H9 (cell line): Measurements from ENCODE around the gene FHL2. TPM values are rescaled to one million over a fixed set of nuclear protein-coding genes. Genes with fewer than 3 reads are reported as not detected.

Source experiments
- DNase-seq: peaks from one replicate; pipeline ENCODE4 v3.0.0-alpha.2; 2017
- H2AFZ ChIP-seq: one replicate; pipeline ENCODE4 v1.6.1; 2013; ENCODE audit warnings: mild to moderate bottlenecking, low read length, control low read depth, moderate library complexity
- H2AK5ac ChIP-seq: 2 replicates; pipeline ENCODE4 v1.6.1; 2013; ENCODE audit warnings: low read length, control low read depth, mixed read lengths; ENCODE audit not compliant: insufficient read length
- H2BK120ac ChIP-seq: one replicate; pipeline ENCODE4 v1.6.1; 2013; ENCODE audit warnings: low read depth, mild to moderate bottlenecking, low read length, control low read depth, inconsistent platforms; ENCODE audit not compliant: poor library complexity, severe bottlenecking
- H2BK12ac ChIP-seq: 2 replicates; pipeline ENCODE4 v1.6.1; 2013; ENCODE audit warnings: low read length, control low read depth, mixed read lengths, low read depth; ENCODE audit not compliant: insufficient read length
- H2BK15ac ChIP-seq: 2 replicates; pipeline ENCODE4 v1.6.1; 2013; ENCODE audit warnings: low read depth, low read length, control low read depth
- H2BK20ac ChIP-seq: one replicate; pipeline ENCODE4 v1.6.1; 2013; ENCODE audit warnings: low read depth, mild to moderate bottlenecking, low read length, control low read depth, inconsistent platforms; ENCODE audit not compliant: poor library complexity, severe bottlenecking
- H2BK5ac ChIP-seq: 2 replicates; pipeline ENCODE4 v1.6.1; 2013; ENCODE audit warnings: low read length, control low read depth, mixed read lengths; ENCODE audit not compliant: insufficient read length
- H3K14ac ChIP-seq: 2 replicates; pipeline ENCODE4 v1.6.1; 2013; ENCODE audit warnings: low read length, control low read depth; ENCODE audit not compliant: insufficient read depth
- H3K18ac ChIP-seq: 2 replicates; pipeline ENCODE4 v1.6.1; 2013; ENCODE audit warnings: low read depth, mild to moderate bottlenecking, mixed read lengths, low read length, control low read depth; ENCODE audit not compliant: insufficient read length
- H3K23ac ChIP-seq: 2 replicates; pipeline ENCODE4 v1.6.1; 2013; ENCODE audit warnings: low read length, control low read depth, mixed read lengths, low read depth; ENCODE audit not compliant: insufficient read length
- H3K23me2 ChIP-seq: 2 replicates; pipeline ENCODE4 v1.6.1; 2013; ENCODE audit warnings: low read depth, mild to moderate bottlenecking, mixed read lengths, low read length, control low read depth; ENCODE audit not compliant: insufficient read length, poor library complexity, severe bottlenecking
- H3K27ac ChIP-seq: 2 replicates; pipeline ENCODE4 v1.5.1; 2013; ENCODE audit warnings: low read length, control low read depth, mixed read lengths, low read depth; ENCODE audit not compliant: insufficient read length
- H3K27me3 ChIP-seq: 2 replicates; pipeline ENCODE4 v1.6.1; 2013; ENCODE audit warnings: low read length, control low read depth, inconsistent platforms; ENCODE audit not compliant: insufficient read depth
- H3K4ac ChIP-seq: 2 replicates; pipeline ENCODE4 v1.6.1; 2013; ENCODE audit warnings: low read depth, mild to moderate bottlenecking, control low read depth, inconsistent platforms, low read length, moderate library complexity
- H3K4me1 ChIP-seq: 2 replicates; pipeline ENCODE4 v1.6.1; 2013; ENCODE audit warnings: low read length, control low read depth, inconsistent platforms; ENCODE audit not compliant: insufficient read depth
- H3K4me2 ChIP-seq: 2 replicates; pipeline ENCODE4 v1.6.1; 2013; ENCODE audit warnings: low read length, control low read depth, mixed read lengths; ENCODE audit not compliant: insufficient read length, insufficient read depth
- H3K56ac ChIP-seq: 2 replicates; pipeline ENCODE4 v1.6.1; 2013; ENCODE audit warnings: low read depth, mild to moderate bottlenecking, mixed read lengths, low read length, control low read depth; ENCODE audit not compliant: insufficient read length
- H3K79me1 ChIP-seq: 2 replicates; pipeline ENCODE4 v1.6.1; 2013; ENCODE audit warnings: low read depth, mild to moderate bottlenecking, moderate library complexity, low read length, control low read depth, inconsistent platforms; ENCODE audit not compliant: insufficient read depth, poor library complexity, severe bottlenecking
- H3K79me2 ChIP-seq: 2 replicates; pipeline ENCODE4 v1.6.1; 2013; ENCODE audit warnings: low read length, control low read depth, inconsistent platforms; ENCODE audit not compliant: insufficient read depth
- H3K9ac ChIP-seq: 2 replicates; pipeline ENCODE4 v1.6.1; 2013; ENCODE audit warnings: low read length, control low read depth, mixed read lengths; ENCODE audit not compliant: insufficient read length; ENCODE audit errors: extremely low read depth
- H3K9me3 ChIP-seq: one replicate; pipeline ENCODE4 v1.6.1; 2013; ENCODE audit warnings: low read depth, low read length, inconsistent platforms; ENCODE audit not compliant: control insufficient read depth
- H3T11ph ChIP-seq: one replicate; pipeline ENCODE4 v1.6.1; 2013; ENCODE audit warnings: mild to moderate bottlenecking, low read length, control low read depth, inconsistent platforms
- H4K20me1 ChIP-seq: one replicate; pipeline ENCODE4 v1.6.1; 2013; ENCODE audit not compliant: control insufficient read depth, insufficient read length, insufficient read depth
- H4K5ac ChIP-seq: 2 replicates; pipeline ENCODE4 v1.6.1; 2013; ENCODE audit warnings: low read depth, mild to moderate bottlenecking, mixed read lengths, low read length, control low read depth; ENCODE audit not compliant: insufficient read length
- H4K8ac ChIP-seq: replicated peaks from 2 replicates; pipeline ENCODE4 v1.6.1; 2013; ENCODE audit warnings: low read length, control low read depth, mixed read lengths, low read depth; ENCODE audit not compliant: insufficient read length
- H4K91ac ChIP-seq: 2 replicates; pipeline ENCODE4 v1.6.1; 2013; ENCODE audit warnings: low read depth, mild to moderate bottlenecking, moderate library complexity, mixed read lengths, low read length, control low read depth; ENCODE audit not compliant: insufficient read length
- H3K27ac Mint-ChIP-seq, 3 experiments: 2 replicates in 2 of 3; 3 replicates in 1 of 3; pipeline ENCODE4 v1.8.0; 2020 to 2021; ENCODE audit warnings: mixed read lengths in 3 of 3, mild to moderate bottlenecking in 1 of 3, moderate library complexity in 1 of 3
- H3K27me3 Mint-ChIP-seq: 2 replicates; pipeline ENCODE4 v1.8.0; 2021; ENCODE audit warnings: low read depth, mild to moderate bottlenecking, moderate library complexity, mixed read lengths
- H3K36me3 Mint-ChIP-seq, 3 experiments: 2 replicates in 2 of 3; 3 replicates in 1 of 3; pipeline ENCODE4 v1.8.0; 2020 to 2021; ENCODE audit warnings: low read depth in 3 of 3, mixed read lengths in 3 of 3; ENCODE audit not compliant: insufficient read depth in 1 of 3
- H3K4me1 Mint-ChIP-seq, 2 experiments: 2 replicates each; pipeline ENCODE4 v1.8.0; 2020; ENCODE audit warnings: mixed read lengths in 2 of 2
- H3K4me3 Mint-ChIP-seq, 2 experiments: 2 replicates in 1 of 2; 3 replicates in 1 of 2; pipeline ENCODE4 v1.8.0; 2020 to 2021; ENCODE audit warnings: mild to moderate bottlenecking in 2 of 2, mixed read lengths in 2 of 2, moderate library complexity in 1 of 2
- H3K9me3 Mint-ChIP-seq, 2 experiments: 2 replicates in 1 of 2; 3 replicates in 1 of 2; pipeline ENCODE4 v1.8.0; 2020; ENCODE audit warnings: mild to moderate bottlenecking in 2 of 2, mixed read lengths in 2 of 2, moderate library complexity in 1 of 2
- WGBS: extraction: QIAGEN DNeasy Blood & Tissue Kit; methylation state at CpG from one replicate; pipeline ENCODE4 v1.1.7; 2013; ENCODE audit warnings: missing lambda C conversion rate, low lambda C conversion rate, mixed read lengths; ENCODE audit not compliant: insufficient read length; ENCODE audit errors: extremely low coverage; 5-methylcytosine and 5-hydroxymethylcytosine counted together
- total RNA-seq: library from RNA; stranded (reverse); gene quantifications from 2 replicates; pipeline ENCODE4 v1.2.1, GENCODE V29; 2021
- TF ChIP-seq, protein P1 (sequence below): fragments of 200-600 bp; sonication (generic); conservative IDR thresholded peaks from 3 replicates; pipeline ENCODE4 v1.8.0; 2021; ENCODE audit warnings: antibody characterized with exemption, mild to moderate bottlenecking

Gene FHL2
- total RNA-seq, 1 experiment from 2014 or later, result 34.9 TPM

GRCh38 chr2:105397025-105397722, 1.7 kb downstream of the FHL2 start:
- Histone ChIP-seq H2BK20ac (no peak overlapping the region), H3K56ac (no peak overlapping the region), H3K9ac (no peak overlapping the region), H3K23me2 (peaks cover 3% of the 10 kb centered on the region), H2BK5ac (no peak overlapping the region), H4K91ac (no peak overlapping the region), H2BK12ac (no peak overlapping the region), H3K18ac (no peak overlapping the region), H3K4ac (no peak overlapping the region), H2BK15ac (no peak overlapping the region), H3K4me1 (no peaks in the 10 kb centered on the region; the same call in 1 of the 2 replicates), H3K9me3 (no peaks in the 10 kb centered on the region), H2AFZ (no peak overlapping the region), H3K4me2 (no peak overlapping the region), H3K27me3 (peaks cover 12% of the 10 kb centered on the region; the same call in 1 of the 2 replicates), H4K8ac (no peak overlapping the region), H2AK5ac (no peak overlapping the region), H3K79me1 (no peaks in the 10 kb centered on the region), H4K5ac (no peak overlapping the region), H3K14ac (no peak overlapping the region), H3K27ac (no peak overlapping the region), H2BK120ac (no peak overlapping the region), H4K20me1 (no peaks in the 10 kb centered on the region), H3K23ac (no peak overlapping the region), H3K79me2 (peaks cover 2% of the 10 kb centered on the region; the same call in 1 of the 2 replicates), H3T11ph (no peak overlapping the region)
- Mint-ChIP-seq H3K27ac (no peak overlapping the region; a peak in 1 of 7 replicates), H3K36me3 (peaks cover 3 to 24% (median 9%) of the 10 kb centered on the region in 3 experiments; a peak in 6 of 7 replicates), H3K9me3 (peaks cover 3 to 7% of the 10 kb centered on the region in 2 experiments; a peak in 4 of 5 replicates), H3K4me1 (peaks cover 16 to 24% of the 10 kb centered on the region in 2 experiments), H3K4me3 (peak overlapping the region; percentile 82 to 87), H3K27me3 (peaks cover 15% of the 10 kb centered on the region)
- no CpG with 5 or more reads among the region's 13 CpGs for WGBS
- TF ChIP-seq, protein P1, sequence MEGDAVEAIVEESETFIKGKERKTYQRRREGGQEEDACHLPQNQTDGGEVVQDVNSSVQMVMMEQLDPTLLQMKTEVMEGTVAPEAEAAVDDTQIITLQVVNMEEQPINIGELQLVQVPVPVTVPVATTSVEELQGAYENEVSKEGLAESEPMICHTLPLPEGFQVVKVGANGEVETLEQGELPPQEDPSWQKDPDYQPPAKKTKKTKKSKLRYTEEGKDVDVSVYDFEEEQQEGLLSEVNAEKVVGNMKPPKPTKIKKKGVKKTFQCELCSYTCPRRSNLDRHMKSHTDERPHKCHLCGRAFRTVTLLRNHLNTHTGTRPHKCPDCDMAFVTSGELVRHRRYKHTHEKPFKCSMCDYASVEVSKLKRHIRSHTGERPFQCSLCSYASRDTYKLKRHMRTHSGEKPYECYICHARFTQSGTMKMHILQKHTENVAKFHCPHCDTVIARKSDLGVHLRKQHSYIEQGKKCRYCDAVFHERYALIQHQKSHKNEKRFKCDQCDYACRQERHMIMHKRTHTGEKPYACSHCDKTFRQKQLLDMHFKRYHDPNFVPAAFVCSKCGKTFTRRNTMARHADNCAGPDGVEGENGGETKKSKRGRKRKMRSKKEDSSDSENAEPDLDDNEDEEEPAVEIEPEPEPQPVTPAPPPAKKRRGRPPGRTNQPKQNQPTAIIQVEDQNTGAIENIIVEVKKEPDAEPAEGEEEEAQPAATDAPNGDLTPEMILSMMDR, result no peak
- no peak for DNase-seq
